K562 (cell line): ENCODE results near the gene ZBTB20. TPM values are rescaled to one million over a fixed set of nuclear protein-coding genes. Genes with fewer than 3 reads are reported as not detected.

Source experiments
- ATAC-seq: fragments of 200-7000 bp; cut with Tn5 transposase; 3 replicates; pipeline ENCODE4 v1.9.1; 2020; ENCODE audit warnings: moderate library complexity
- BruUV-seq: library from RNA; stranded (reverse); fragments of 400-500 nt; replicated peaks from 2 replicates; lab custom pipeline; 2021; lab: Mats Ljungman, UMichigan
- CTCF ChIA-PET: fragments of 300-600 bp; formaldehyde crosslinking; extraction: SDS; loops from one replicate; lab custom pipeline; 2021; ENCODE audit warnings: low intra/inter-chr PET ratio; lab: Yijun Ruan, JAX
- POLR2A ChIA-PET: fragments of 300-600, 350-650 bp; sonication (Branson Sonifier 250); formaldehyde crosslinking; extraction: SDS; loops from one replicate; lab custom pipeline; 2021; ENCODE audit warnings: antibody characterized with exemption, inconsistent platforms; lab: Yijun Ruan, JAX
- DNase-seq, 4 experiments: peaks; one replicate each; pipeline versions ENCODE4 v3.0.0 to v3.0.0-alpha.2; 2011 to 2018; ENCODE audit warnings: low spot score in 3 of 4, mixed read lengths in 3 of 4; ENCODE audit errors: extremely low read depth in 1 of 4
- FAIRE-seq: peaks from 2 replicates; lab custom pipeline; 2011; peaks lifted over from hg19 to GRCh38; lab: Jason Lieb, UNC
- H2AFZ ChIP-seq: 2 replicates; pipeline ENCODE4 v1.6.0; 2011; ENCODE audit warnings: low read depth, low read length, control low read depth, inconsistent platforms
- H3K27ac ChIP-seq: fragments of 200-600 bp; 3 replicates; pipeline ENCODE4 v1.8.0; 2011; ENCODE audit warnings: low read depth, mild to moderate bottlenecking, control low read depth, inconsistent platforms, low read length, moderate library complexity, mixed read lengths; ENCODE audit errors: extremely low read depth
- H3K27me3 ChIP-seq, 2 experiments: fragments of 300-600 bp in 1 of 2; 2 replicates in 1 of 2; 3 replicates in 1 of 2; pipeline versions ENCODE4 v1.6.0 to v1.8.0; 2011; ENCODE audit warnings: inconsistent platforms in 2 of 2, low read length in 2 of 2, mild to moderate bottlenecking in 1 of 2, mixed read lengths in 1 of 2, moderate library complexity in 1 of 2; ENCODE audit not compliant: control insufficient read depth in 2 of 2, insufficient read depth in 2 of 2
- H3K36me3 ChIP-seq: fragments of 300-600 bp; 3 replicates; pipeline ENCODE4 v1.8.0; 2011; ENCODE audit warnings: mild to moderate bottlenecking, low read length, inconsistent platforms; ENCODE audit not compliant: control insufficient read depth, insufficient read depth
- H3K4me1 ChIP-seq, 2 experiments: fragments of 200-600 bp in 1 of 2; replicated peaks in 1 of 2; 2 replicates in 1 of 2; 3 replicates in 1 of 2; pipeline versions ENCODE4 v1.5.1 to v1.8.0; 2011; ENCODE audit warnings: inconsistent platforms in 2 of 2, low read length in 2 of 2, mild to moderate bottlenecking in 1 of 2, mixed read lengths in 1 of 2, moderate library complexity in 1 of 2; ENCODE audit not compliant: control insufficient read depth in 2 of 2, insufficient read depth in 2 of 2
- H3K4me2 ChIP-seq: 2 replicates; pipeline ENCODE4 v1.6.1; 2011; ENCODE audit warnings: low read length, control low read depth, inconsistent platforms, mixed read lengths; ENCODE audit not compliant: insufficient read depth
- H3K4me3 ChIP-seq: fragments of 200-600 bp; sonication (generic), shearing (Covaris generic); 2 replicates; pipeline ENCODE4 v1.5.1; 2016; ENCODE audit warnings: control low read depth, inconsistent platforms
- H3K79me2 ChIP-seq: fragments of 200-600 bp; 3 replicates; pipeline ENCODE4 v1.8.0; 2011; ENCODE audit warnings: low read length, inconsistent platforms; ENCODE audit not compliant: control insufficient read depth, insufficient read depth
- H3K9ac ChIP-seq, 2 experiments: 2 replicates each; pipeline versions ENCODE4 v1.6.0 to v1.6.1; 2011; ENCODE audit warnings: low read depth in 2 of 2, low read length in 2 of 2, control low read depth in 1 of 2, inconsistent platforms in 1 of 2, mild to moderate bottlenecking in 1 of 2, mixed read lengths in 1 of 2; ENCODE audit not compliant: insufficient read depth in 1 of 2
- H3K9me1 ChIP-seq: one replicate; pipeline ENCODE4 v1.6.0; 2011; ENCODE audit warnings: inconsistent platforms, mild to moderate bottlenecking, low read length, moderate library complexity; ENCODE audit not compliant: control insufficient read depth, insufficient read depth
- H3K9me3 ChIP-seq: replicated peaks from 2 replicates; pipeline ENCODE4 v1.5.1; 2011; ENCODE audit warnings: low read depth, low read length, inconsistent platforms; ENCODE audit not compliant: control insufficient read depth, insufficient read depth
- H4K20me1 ChIP-seq: replicated peaks from 2 replicates; pipeline ENCODE4 v1.6.1; 2011; ENCODE audit warnings: low read length, inconsistent platforms, mixed read lengths; ENCODE audit not compliant: control insufficient read depth, insufficient read depth
- CBX8 ChIP-seq: fragments of 200-600 bp; sonication (generic); IDR thresholded peaks from 2 replicates; pipeline ENCODE4 v1.6.1; 2012; ENCODE audit warnings: borderline replicate concordance, mixed run types, low read depth, mild to moderate bottlenecking, moderate library complexity, mixed read lengths, low read length, control low read depth, inconsistent platforms; ENCODE audit not compliant: poor library complexity, severe bottlenecking; ENCODE audit errors: extremely low read depth
- CXXC5 ChIP-seq: fragments of 250-450 bp; sonication (Bioruptor Pico); IDR thresholded peaks from 2 replicates; pipeline ENCODE4 v1.8.0; 2022; ENCODE audit warnings: inconsistent platforms, mild to moderate bottlenecking, moderate library complexity
- DMBX1 ChIP-seq: fragments of 250-450 bp; sonication (Bioruptor Pico); IDR thresholded peaks from 2 replicates; pipeline ENCODE4 v1.8.0; 2022; ENCODE audit warnings: inconsistent platforms, mild to moderate bottlenecking, moderate library complexity, borderline replicate concordance
- FOXJ3 ChIP-seq: sonication (generic); formaldehyde crosslinking; IDR thresholded peaks from 2 replicates; pipeline ENCODE4 v1.4.0; 2020; ENCODE audit warnings: mild to moderate bottlenecking, missing genetic modification reagents
- GABPB1 ChIP-seq: sonication (generic); formaldehyde crosslinking; IDR thresholded peaks from 2 replicates; pipeline ENCODE4 v1.8.0; 2022; ENCODE audit warnings: mild to moderate bottlenecking, missing genetic modification reagents
- KLF6 ChIP-seq: fragments of 250-450 bp; sonication (Bioruptor Pico); IDR thresholded peaks from 2 replicates; pipeline ENCODE4 v1.4.0; 2020; ENCODE audit warnings: mild to moderate bottlenecking, moderate library complexity, borderline replicate concordance
- MEIS2 ChIP-seq: fragments of 450-650 bp; IDR thresholded peaks from 2 replicates; pipeline ENCODE4 v1.6.1; 2014; ENCODE audit warnings: mild to moderate bottlenecking; ENCODE audit not compliant: partially characterized antibody
- MYC ChIP-seq, 2 experiments: fragments of 250-450 bp in 1 of 2; sonication (Bioruptor Pico) in 1 of 2; IDR thresholded peaks; 2 replicates each; pipeline versions ENCODE4 v1.5.1 to v1.6.1; 2012 to 2021; ENCODE audit warnings: low read depth in 2 of 2, borderline replicate concordance in 1 of 2, improper control_type of control experiment in 1 of 2, low read length in 1 of 2, mild to moderate bottlenecking in 1 of 2, moderate library complexity in 1 of 2
- PATZ1 ChIP-seq: fragments of 250-450 bp; sonication (Bioruptor Pico); IDR thresholded peaks from 2 replicates; pipeline ENCODE4 v1.5.0; 2020; ENCODE audit warnings: mild to moderate bottlenecking, borderline replicate concordance
- SOX6 ChIP-seq: fragments of 450-650 bp; IDR thresholded peaks from 2 replicates; pipeline ENCODE4 v1.6.1; 2014; ENCODE audit warnings: mild to moderate bottlenecking
- STAT6 ChIP-seq: sonication (generic); formaldehyde crosslinking; IDR thresholded peaks from 2 replicates; pipeline ENCODE4 v1.8.1; 2023; ENCODE audit warnings: mild to moderate bottlenecking, missing genetic modification reagents
- USF1 ChIP-seq: sonication (generic); formaldehyde crosslinking; IDR thresholded peaks from 2 replicates; pipeline ENCODE4 v1.9.0; 2022; ENCODE audit warnings: mild to moderate bottlenecking, missing genetic modification reagents
- ZKSCAN8 ChIP-seq: fragments of 200-800 bp; sonication (Bioruptor generic); IDR thresholded peaks from 2 replicates; pipeline ENCODE4 v1.6.1; 2016; ENCODE audit warnings: missing genetic modification characterization, missing compliant biosample characterization
- ZNF140 ChIP-seq: fragments of 250-450 bp; sonication (Bioruptor Pico); IDR thresholded peaks from 2 replicates; pipeline ENCODE4 v1.8.0; 2021; ENCODE audit warnings: moderate library complexity, mild to moderate bottlenecking, inconsistent platforms
- ZNF507 ChIP-seq: conservative IDR thresholded peaks from 2 replicates; pipeline ENCODE4 v1.6.1; 2017; ENCODE audit warnings: missing genetic modification characterization, missing compliant biosample characterization
- ZNF75A ChIP-seq: fragments of 450-650 bp; formaldehyde crosslinking; IDR thresholded peaks from 2 replicates; pipeline ENCODE4 v1.4.0; 2020; ENCODE audit warnings: mild to moderate bottlenecking
- WGBS: fragments of 100-300 bp; shearing (Covaris generic); methylation state at CpG from one replicate; pipeline ENCODE4 v1.1.6; 2016; ENCODE audit warnings: low coverage, mixed read lengths; ENCODE audit not compliant: insufficient coverage; ENCODE audit errors: missing lambda C conversion rate; 5-methylcytosine and 5-hydroxymethylcytosine counted together
- in situ Hi-C: fragments of 300-500 bp; cut with MboI; formaldehyde crosslinking; loops from 4 replicates; pipeline ENCODE4 v1.15.0; 2018; ENCODE audit warnings: inconsistent platforms, mixed read lengths
- intact Hi-C: fragments of 100-400 bp; cut with micrococcal nuclease; formaldehyde crosslinking; loops from 2 replicates; pipeline ENCODE4 v1.14.2; 2022
- polyA plus RNA-seq, 8 experiments: library from polyadenylated mRNA; depleted of rRNA in 4 of 8; stranded (reverse) in 5 of 8; unstranded in 3 of 8; fragments of >200 nt; fragmentation: Nextera tagmentation in 2 of 8; fragmentation: Illumina TruSeq in 1 of 8; extraction: Ambion mirVana in 2 of 8; extraction: Trizol in 1 of 8; gene quantifications; 2 replicates each; pipeline versions ENCODE4 v1.2.1 to v1.2.3, GENCODE V29; 2011 to 2014; ENCODE audit warnings: inconsistent platforms in 1 of 8, missing spikeins in 1 of 8
- total RNA-seq, 7 experiments: library from RNA; depleted of rRNA in 6 of 7; stranded (reverse); fragments of >200 nt in 6 of 7; fragmentation: Illumina TruSeq in 2 of 7; extraction: Trizol in 2 of 7; gene quantifications; 2 replicates each; pipeline versions ENCODE4 v1.2.1 to v1.2.3, GENCODE V29; 2011 to 2021; ENCODE audit warnings: low replicate concordance in 1 of 7

Gene ZBTB20
- total and polyA plus RNA-seq, 9 of the 15 experiments (the other 6 are each of a cell fraction or from before 2014, with no cell fraction given): 0.17 to 1.7 (median 0.45) TPM

GRCh38 chr3:114499976-114500375 is 647.1 kb downstream of the ZBTB20 start:
- no peak for DNase-seq
- no peaks in the 10 kb centered on the region for H3K36me3 ChIP-seq
- BruUV-seq: no TSS peak
- H3K79me2 ChIP-seq: no peaks in the 10 kb centered on the region
- POLR2A ChIA-PET: interaction anchor here (0.6 kb wide), 1 partner anchor 101 kb away, joined by 3 read pairs; no protein-coding TSS in a partner anchor
- no peak overlapping the region for H3K4me2 ChIP-seq
- H4K20me1 ChIP-seq: no peaks in the 10 kb centered on the region
- no peak overlapping the region for H3K4me3 ChIP-seq
- H3K9ac ChIP-seq: no peak overlapping the region
- no peaks in the 10 kb centered on the region for H3K27me3 ChIP-seq
- H2AFZ ChIP-seq: no peak overlapping the region
- CTCF ChIA-PET: no interaction called here
- in situ Hi-C loops: no loop called here
- FAIRE-seq: no peak
- 6% methylated on average over 2 of the region's 2 CpGs for WGBS
- no peak for ATAC-seq
- H3K27ac ChIP-seq: no peak overlapping the region
- intact Hi-C loops: no loop called here
- no peaks in the 10 kb centered on the region for H3K9me1 ChIP-seq
- no peaks in the 10 kb centered on the region for H3K9me3 ChIP-seq
- peaks cover 0 to 2% of the 10 kb centered on the region in 2 experiments; a peak in 2 of 5 replicates for H3K4me1 ChIP-seq
- no peak for TF ChIP-seq FOXJ3 (CRISPR knock-in tag)
- no peak for TF ChIP-seq CXXC5
- TF ChIP-seq STAT6 (CRISPR knock-in tag): no peak
- no peak for TF ChIP-seq KLF6 (CRISPR knock-in tag)
- TF ChIP-seq ZNF140: no peak
- TF ChIP-seq ZKSCAN8: no peak
- no peak for TF ChIP-seq ZNF507 (tag)
- no peak for TF ChIP-seq ZNF75A (CRISPR knock-in tag)
- TF ChIP-seq MYC (IDR thresholded peaks at IDR 0.05; ENCODE audit: low read depth, low read length): no peak
- TF ChIP-seq MYC (CRISPR knock-in tag; IDR thresholded peaks at IDR 0.05; ENCODE audit: borderline replicate concordance, low read depth): no peak
- TF ChIP-seq MEIS2: no peak
- TF ChIP-seq CBX8: no peak
- TF ChIP-seq SOX6: no peak
- no peak for TF ChIP-seq GABPB1 (CRISPR knock-in tag)
- no peak for TF ChIP-seq DMBX1 (CRISPR knock-in tag)
- TF ChIP-seq PATZ1: no peak
- no peak for TF ChIP-seq USF1 (CRISPR knock-in tag)
